22Rv1 (cell line): ENCODE results near the gene LUC7L2.

Experiments used
- CTCF ChIP-seq: fragments of 450-650 bp; IDR thresholded peaks from 2 replicates; pipeline ENCODE4 v1.5.1; 2017; ENCODE audit warnings: mild to moderate bottlenecking
- ZFX ChIP-seq: fragments of 450-650 bp; IDR thresholded peaks from 2 replicates; pipeline ENCODE4 v1.6.1; 2017; ENCODE audit warnings: antibody characterized with exemption, borderline replicate concordance

GRCh38 chr7:139427788-139428187 is 68.1 kb downstream of the LUC7L2 start:
- TF ChIP-seq CTCF (no peak), ZFX (no peak)
